HepG2 (cell line): ENCODE results near the gene SMYD2. TPM values are rescaled to one million over a fixed set of nuclear protein-coding genes. Genes with fewer than 3 reads are reported as not detected.

ENCODE experiments used
- CAMTA2 ChIP-seq: sonication (generic); formaldehyde crosslinking; IDR thresholded peaks from 2 replicates; pipeline ENCODE4 v1.4.0; 2020; ENCODE audit warnings: mild to moderate bottlenecking, missing genetic modification reagents, borderline replicate concordance
- ELF3 ChIP-seq: IDR thresholded peaks from 2 replicates; pipeline ENCODE4 v1.6.1; 2016; ENCODE audit warnings: missing genetic modification reagents, missing compliant biosample characterization
- HMG20B ChIP-seq: conservative IDR thresholded peaks from 2 replicates; pipeline ENCODE4 v1.6.1; 2016; ENCODE audit warnings: missing genetic modification reagents, missing compliant biosample characterization
- IKZF4 ChIP-seq: sonication (generic); formaldehyde crosslinking; IDR thresholded peaks from 2 replicates; pipeline ENCODE4 v1.5.1; 2020; ENCODE audit warnings: borderline replicate concordance, mild to moderate bottlenecking, low read depth, missing genetic modification reagents; ENCODE audit errors: not compliant biosample characterization
- ISX ChIP-seq: sonication (generic); formaldehyde crosslinking; conservative IDR thresholded peaks from 2 replicates; pipeline ENCODE4 v1.5.0; 2020; ENCODE audit warnings: missing genetic modification reagents
- ONECUT2 ChIP-seq: sonication (generic); formaldehyde crosslinking; IDR thresholded peaks from 2 replicates; pipeline ENCODE4 v1.4.0; 2020; ENCODE audit warnings: missing genetic modification reagents
- PAWR ChIP-seq: sonication (generic); formaldehyde crosslinking; IDR thresholded peaks from 2 replicates; pipeline ENCODE4 v1.4.0; 2020; ENCODE audit warnings: missing genetic modification reagents, mild to moderate bottlenecking, borderline replicate concordance
- RXRA ChIP-seq: sonication (generic); formaldehyde crosslinking; IDR thresholded peaks from 2 replicates; pipeline ENCODE4 v1.5.1; 2020; ENCODE audit warnings: missing genetic modification reagents
- SPEN ChIP-seq: sonication (generic); formaldehyde crosslinking; IDR thresholded peaks from 2 replicates; pipeline ENCODE4 v1.5.1; 2020; ENCODE audit warnings: low read depth, mild to moderate bottlenecking, missing genetic modification reagents
- TARDBP ChIP-seq: sonication (generic); formaldehyde crosslinking; IDR thresholded peaks from 2 replicates; pipeline ENCODE4 v1.8.0; 2022; ENCODE audit warnings: mild to moderate bottlenecking, missing genetic modification reagents
- TSC22D2 ChIP-seq: sonication (generic); formaldehyde crosslinking; IDR thresholded peaks from 2 replicates; pipeline ENCODE4 v1.5.1; 2020; ENCODE audit warnings: missing genetic modification reagents, mild to moderate bottlenecking, borderline replicate concordance
- ZNF282 ChIP-seq: fragments of 450-650 bp; IDR thresholded peaks from 2 replicates; pipeline ENCODE4 v1.6.1; 2018; ENCODE audit not compliant: partially characterized antibody
- ZNF564 ChIP-seq: sonication (generic); formaldehyde crosslinking; IDR thresholded peaks from 2 replicates; pipeline ENCODE4 v1.8.1; 2023; ENCODE audit warnings: mild to moderate bottlenecking, missing genetic modification reagents
- ZNF674 ChIP-seq: sonication (generic); formaldehyde crosslinking; IDR thresholded peaks from 2 replicates; pipeline ENCODE4 v1.5.0; 2020; ENCODE audit warnings: low read depth, mild to moderate bottlenecking, missing genetic modification reagents
- ZNF790 ChIP-seq: sonication (generic); formaldehyde crosslinking; IDR thresholded peaks from 2 replicates; pipeline ENCODE4 v1.8.0; 2022; ENCODE audit warnings: missing genetic modification reagents, mild to moderate bottlenecking, borderline replicate concordance
- polyA plus RNA-seq, 8 experiments: library from polyadenylated mRNA; depleted of rRNA in 3 of 8; stranded (reverse) in 7 of 8; unstranded in 1 of 8; fragments of >200 nt; fragmentation: Illumina TruSeq in 4 of 8; extraction: Trizol in 4 of 8; gene quantifications; 2 replicates each; pipeline versions ENCODE4 v1.2.1 to v1.2.3, GENCODE V29; 2011 to 2016; ENCODE audit warnings: low read depth in 4 of 8, missing spikeins in 1 of 8, mixed read lengths in 1 of 8; ENCODE audit not compliant: insufficient read depth in 1 of 8
- total RNA-seq, 5 experiments: library from RNA; depleted of rRNA; stranded (reverse); fragments of >200 nt; fragmentation: Illumina TruSeq; extraction: Trizol; gene quantifications; 2 replicates each; pipeline ENCODE4 v1.2.3, GENCODE V29; 2016; ENCODE audit warnings: low read depth in 1 of 5
- TF ChIP-seq, protein P1 (sequence below): sonication (generic); formaldehyde crosslinking; IDR thresholded peaks from 2 replicates; pipeline ENCODE4 v1.9.0; 2021; ENCODE audit warnings: missing genetic modification reagents, borderline replicate concordance
- TF ChIP-seq, protein P2 (sequence below): IDR thresholded peaks from 2 replicates; pipeline ENCODE4 v1.6.1; 2016; ENCODE audit warnings: mild to moderate bottlenecking, missing biosample characterization, missing genetic modification reagents
- TF ChIP-seq, protein P3 (sequence below): sonication (generic); formaldehyde crosslinking; IDR thresholded peaks from 2 replicates; pipeline ENCODE4 v1.4.0; 2020; ENCODE audit warnings: missing genetic modification reagents
- TF ChIP-seq, protein P4 (sequence below): sonication (generic); formaldehyde crosslinking; IDR thresholded peaks from 2 replicates; pipeline ENCODE4 v1.4.0; 2020; ENCODE audit warnings: missing genetic modification reagents
- TF ChIP-seq, protein P5 (sequence below): IDR thresholded peaks from 2 replicates; pipeline ENCODE4 v1.6.1; 2016; ENCODE audit warnings: mild to moderate bottlenecking
- TF ChIP-seq, protein P6 (sequence below): sonication (generic); formaldehyde crosslinking; IDR thresholded peaks from 2 replicates; pipeline ENCODE4 v1.5.0; 2020; ENCODE audit warnings: missing genetic modification reagents, mild to moderate bottlenecking, borderline replicate concordance

The SMYD2 gene
- total and polyA plus RNA-seq, 2 of the 13 experiments (the other 11 are each of a cell fraction or from before 2014, with no cell fraction given), result 72.7 to 139 TPM

DNA sequence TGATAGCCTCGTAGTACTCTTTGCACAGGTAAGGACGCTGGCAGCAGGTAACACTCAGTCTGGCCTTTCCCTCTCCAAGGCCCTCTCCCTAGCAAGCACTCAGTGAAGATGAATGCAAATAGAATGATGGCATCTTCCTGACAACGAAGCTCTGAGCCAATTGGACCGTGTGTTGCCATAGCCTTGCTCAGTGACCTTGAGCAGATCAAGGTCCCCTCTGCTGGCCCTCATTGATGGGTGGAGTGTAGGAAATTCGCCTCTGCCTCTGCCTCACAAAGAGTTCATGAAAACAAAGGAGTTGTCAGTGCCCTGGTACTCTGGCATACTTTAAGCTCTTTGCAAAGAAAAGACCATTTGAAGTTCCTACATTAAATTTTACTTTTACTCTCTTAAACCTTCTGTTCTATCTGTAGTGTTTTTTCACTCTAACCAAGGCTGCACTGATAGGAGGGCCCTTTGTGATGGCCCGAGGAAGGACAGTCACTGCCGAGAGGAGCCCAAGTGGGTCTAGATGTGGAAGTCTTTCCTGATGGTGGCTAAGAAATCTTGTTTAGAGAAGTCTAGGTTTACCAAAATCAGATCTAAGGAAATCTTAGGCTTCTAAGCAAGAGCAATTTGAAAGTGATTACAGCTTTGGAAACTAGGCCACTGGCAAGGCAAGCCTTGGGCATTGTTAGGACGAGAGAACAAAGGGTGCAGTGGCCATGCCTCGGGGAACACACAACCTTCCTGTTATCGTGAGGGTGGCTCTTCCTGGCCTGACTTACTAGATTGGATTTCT, 38.2 kb downstream of the SMYD2 start (continued):
- TF ChIP-seq HMG20B, result no peak
- TF ChIP-seq ONECUT2 (CRISPR knock-in tag), result no peak
- TF ChIP-seq CAMTA2 (CRISPR knock-in tag), result no peak
- no peak for TF ChIP-seq PAWR
- no peak for TF ChIP-seq SPEN (CRISPR knock-in tag)
- TF ChIP-seq ISX (CRISPR knock-in tag), result no peak
- no peak for TF ChIP-seq ZNF564 (CRISPR knock-in tag)
- TF ChIP-seq ZNF674, result no peak
- TF ChIP-seq IKZF4, result no peak
- TF ChIP-seq, protein P1, sequence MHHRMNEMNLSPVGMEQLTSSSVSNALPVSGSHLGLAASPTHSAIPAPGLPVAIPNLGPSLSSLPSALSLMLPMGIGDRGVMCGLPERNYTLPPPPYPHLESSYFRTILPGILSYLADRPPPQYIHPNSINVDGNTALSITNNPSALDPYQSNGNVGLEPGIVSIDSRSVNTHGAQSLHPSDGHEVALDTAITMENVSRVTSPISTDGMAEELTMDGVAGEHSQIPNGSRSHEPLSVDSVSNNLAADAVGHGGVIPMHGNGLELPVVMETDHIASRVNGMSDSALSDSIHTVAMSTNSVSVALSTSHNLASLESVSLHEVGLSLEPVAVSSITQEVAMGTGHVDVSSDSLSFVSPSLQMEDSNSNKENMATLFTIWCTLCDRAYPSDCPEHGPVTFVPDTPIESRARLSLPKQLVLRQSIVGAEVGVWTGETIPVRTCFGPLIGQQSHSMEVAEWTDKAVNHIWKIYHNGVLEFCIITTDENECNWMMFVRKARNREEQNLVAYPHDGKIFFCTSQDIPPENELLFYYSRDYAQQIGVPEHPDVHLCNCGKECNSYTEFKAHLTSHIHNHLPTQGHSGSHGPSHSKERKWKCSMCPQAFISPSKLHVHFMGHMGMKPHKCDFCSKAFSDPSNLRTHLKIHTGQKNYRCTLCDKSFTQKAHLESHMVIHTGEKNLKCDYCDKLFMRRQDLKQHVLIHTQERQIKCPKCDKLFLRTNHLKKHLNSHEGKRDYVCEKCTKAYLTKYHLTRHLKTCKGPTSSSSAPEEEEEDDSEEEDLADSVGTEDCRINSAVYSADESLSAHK (CRISPR knock-in tag), result no peak
- TF ChIP-seq ZNF282, result no peak
- TF ChIP-seq, protein P2, sequence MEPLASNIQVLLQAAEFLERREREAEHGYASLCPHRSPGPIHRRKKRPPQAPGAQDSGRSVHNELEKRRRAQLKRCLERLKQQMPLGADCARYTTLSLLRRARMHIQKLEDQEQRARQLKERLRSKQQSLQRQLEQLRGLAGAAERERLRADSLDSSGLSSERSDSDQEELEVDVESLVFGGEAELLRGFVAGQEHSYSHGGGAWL, result no peak
- TF ChIP-seq, protein P3, sequence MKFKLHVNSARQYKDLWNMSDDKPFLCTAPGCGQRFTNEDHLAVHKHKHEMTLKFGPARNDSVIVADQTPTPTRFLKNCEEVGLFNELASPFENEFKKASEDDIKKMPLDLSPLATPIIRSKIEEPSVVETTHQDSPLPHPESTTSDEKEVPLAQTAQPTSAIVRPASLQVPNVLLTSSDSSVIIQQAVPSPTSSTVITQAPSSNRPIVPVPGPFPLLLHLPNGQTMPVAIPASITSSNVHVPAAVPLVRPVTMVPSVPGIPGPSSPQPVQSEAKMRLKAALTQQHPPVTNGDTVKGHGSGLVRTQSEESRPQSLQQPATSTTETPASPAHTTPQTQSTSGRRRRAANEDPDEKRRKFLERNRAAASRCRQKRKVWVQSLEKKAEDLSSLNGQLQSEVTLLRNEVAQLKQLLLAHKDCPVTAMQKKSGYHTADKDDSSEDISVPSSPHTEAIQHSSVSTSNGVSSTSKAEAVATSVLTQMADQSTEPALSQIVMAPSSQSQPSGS, result no peak
- TF ChIP-seq, protein P4, sequence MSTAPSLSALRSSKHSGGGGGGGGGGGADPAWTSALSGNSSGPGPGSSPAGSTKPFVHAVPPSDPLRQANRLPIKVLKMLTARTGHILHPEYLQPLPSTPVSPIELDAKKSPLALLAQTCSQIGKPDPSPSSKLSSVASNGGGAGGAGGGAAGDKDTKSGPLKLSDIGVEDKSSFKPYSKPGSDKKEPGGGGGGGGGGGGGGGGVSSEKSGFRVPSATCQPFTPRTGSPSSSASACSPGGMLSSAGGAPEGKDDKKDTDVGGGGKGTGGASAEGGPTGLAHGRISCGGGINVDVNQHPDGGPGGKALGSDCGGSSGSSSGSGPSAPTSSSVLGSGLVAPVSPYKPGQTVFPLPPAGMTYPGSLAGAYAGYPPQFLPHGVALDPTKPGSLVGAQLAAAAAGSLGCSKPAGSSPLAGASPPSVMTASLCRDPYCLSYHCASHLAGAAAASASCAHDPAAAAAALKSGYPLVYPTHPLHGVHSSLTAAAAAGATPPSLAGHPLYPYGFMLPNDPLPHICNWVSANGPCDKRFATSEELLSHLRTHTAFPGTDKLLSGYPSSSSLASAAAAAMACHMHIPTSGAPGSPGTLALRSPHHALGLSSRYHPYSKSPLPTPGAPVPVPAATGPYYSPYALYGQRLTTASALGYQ (CRISPR knock-in tag), result no peak
- TF ChIP-seq ZNF790 (CRISPR knock-in tag), result no peak
- peak; percentile 56; the same call in 1 of the 2 replicates for TF ChIP-seq ELF3 (CRISPR knock-in tag)
- TF ChIP-seq RXRA, result peak; percentile 15; the same call in 1 of the 2 replicates
- TF ChIP-seq, protein P5, sequence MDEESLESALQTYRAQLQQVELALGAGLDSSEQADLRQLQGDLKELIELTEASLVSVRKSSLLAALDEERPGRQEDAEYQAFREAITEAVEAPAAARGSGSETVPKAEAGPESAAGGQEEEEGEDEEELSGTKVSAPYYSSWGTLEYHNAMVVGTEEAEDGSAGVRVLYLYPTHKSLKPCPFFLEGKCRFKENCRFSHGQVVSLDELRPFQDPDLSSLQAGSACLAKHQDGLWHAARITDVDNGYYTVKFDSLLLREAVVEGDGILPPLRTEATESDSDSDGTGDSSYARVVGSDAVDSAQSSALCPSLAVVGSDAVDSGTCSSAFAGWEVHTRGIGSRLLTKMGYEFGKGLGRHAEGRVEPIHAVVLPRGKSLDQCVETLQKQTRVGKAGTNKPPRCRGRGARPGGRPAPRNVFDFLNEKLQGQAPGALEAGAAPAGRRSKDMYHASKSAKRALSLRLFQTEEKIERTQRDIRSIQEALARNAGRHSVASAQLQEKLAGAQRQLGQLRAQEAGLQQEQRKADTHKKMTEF (CRISPR knock-in tag), result peak; percentile 32; the same call in 1 of the 2 replicates
- no peak for TF ChIP-seq TSC22D2
- TF ChIP-seq TARDBP, result no peak
- TF ChIP-seq, protein P6, sequence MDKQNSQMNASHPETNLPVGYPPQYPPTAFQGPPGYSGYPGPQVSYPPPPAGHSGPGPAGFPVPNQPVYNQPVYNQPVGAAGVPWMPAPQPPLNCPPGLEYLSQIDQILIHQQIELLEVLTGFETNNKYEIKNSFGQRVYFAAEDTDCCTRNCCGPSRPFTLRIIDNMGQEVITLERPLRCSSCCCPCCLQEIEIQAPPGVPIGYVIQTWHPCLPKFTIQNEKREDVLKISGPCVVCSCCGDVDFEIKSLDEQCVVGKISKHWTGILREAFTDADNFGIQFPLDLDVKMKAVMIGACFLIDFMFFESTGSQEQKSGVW (CRISPR knock-in tag), result no peak
